Effector memory CD8-positive, alpha-beta T cell (primary cell): ENCODE data around the gene TNFSF11.

Experiments
- ATAC-seq: fragments of 150-1000 bp; cut with Tn5 transposase; replicated peaks from 2 replicates; pipeline ENCODE4 v1.10.0; 2021; ENCODE audit warnings: mild to moderate bottlenecking, moderate library complexity
- DNase-seq, 3 experiments: peaks; one replicate each; pipeline ENCODE4 v3.0.0; 2021
- H3K27ac Mint-ChIP-seq, 2 donors: one replicate each; pipeline ENCODE4 v1.8.0; 2022; ENCODE audit warnings: mild to moderate bottlenecking in 2 of 2, mixed read lengths in 2 of 2, moderate library complexity in 2 of 2
- H3K27me3 Mint-ChIP-seq, 2 donors: one replicate each; pipeline ENCODE4 v1.8.0; 2022; ENCODE audit warnings: mixed read lengths in 2 of 2
- H3K36me3 Mint-ChIP-seq: one replicate; pipeline ENCODE4 v1.8.0; 2022; ENCODE audit warnings: mild to moderate bottlenecking, moderate library complexity, mixed read lengths; ENCODE audit not compliant: insufficient read depth
- H3K4me1 Mint-ChIP-seq, 2 donors: one replicate each; pipeline ENCODE4 v1.8.0; 2022; ENCODE audit warnings: low read depth in 2 of 2, mixed read lengths in 2 of 2
- H3K4me3 Mint-ChIP-seq, 2 donors: one replicate each; pipeline ENCODE4 v1.8.0; 2022; ENCODE audit warnings: mild to moderate bottlenecking in 2 of 2, mixed read lengths in 2 of 2, moderate library complexity in 2 of 2
- H3K9me3 Mint-ChIP-seq, 2 donors: one replicate each; pipeline ENCODE4 v1.8.0; 2022; ENCODE audit warnings: mixed read lengths in 2 of 2

TNFSF11 gene

GRCh38 chr13:42574435-42575311, 721 bp downstream of the TNFSF11 start:
- Mint-ChIP-seq H3K27me3 (peaks cover 59 to 70% of the 10 kb centered on the region in 2 donors), H3K4me1 (peaks cover 11 to 12% of the 10 kb centered on the region in 2 donors), H3K4me3 (peak overlapping the region; percentile 82 to 83), H3K27ac (no peak overlapping the region), H3K36me3 (no peaks in the 10 kb centered on the region), H3K9me3 (no peaks in the 10 kb centered on the region)
- ATAC-seq = peak; percentile 55
- DNase-seq = peak in 1 of 3 experiments; percentile 6

GRCh38 chr13:42575938-42576337, 2.0 kb downstream of the TNFSF11 start:
- H3K27ac Mint-ChIP-seq = no peak overlapping the region
- no peaks in the 10 kb centered on the region for H3K36me3 Mint-ChIP-seq
- H3K4me1 Mint-ChIP-seq = peaks cover 11 to 12% of the 10 kb centered on the region in 2 donors
- H3K9me3 Mint-ChIP-seq = no peaks in the 10 kb centered on the region
- DNase-seq (no peak), ATAC-seq (no peak)
- H3K4me3 Mint-ChIP-seq = no peak overlapping the region
- peaks cover 62 to 72% of the 10 kb centered on the region in 2 donors for H3K27me3 Mint-ChIP-seq

- H3K4me1 Mint-ChIP-seq = peaks cover 11 to 12% of the 10 kb centered on the region in 2 donors
- H3K9me3 Mint-ChIP-seq = no peaks in the 10 kb centered on the region
- DNase-seq = no peak
- no peak overlapping the region for H3K27ac Mint-ChIP-seq
- H3K27me3 Mint-ChIP-seq = peaks cover 59 to 67% of the 10 kb centered on the region in 2 donors
- no peaks in the 10 kb centered on the region for H3K36me3 Mint-ChIP-seq
- no peak overlapping the region for H3K4me3 Mint-ChIP-seq
- no peak for ATAC-seq
Measured at GRCh38 chr13:42577538-42577937, 3.6 kb downstream of the TNFSF11 start.

- Mint-ChIP-seq H3K27ac (no peak overlapping the region), H3K4me3 (no peak overlapping the region), H3K4me1 (no peaks in the 10 kb centered on the region), H3K36me3 (no peaks in the 10 kb centered on the region), H3K27me3 (peaks cover 41 to 44% of the 10 kb centered on the region in 2 donors), H3K9me3 (no peaks in the 10 kb centered on the region)
- ATAC-seq (no peak), DNase-seq (no peak)
Measured at GRCh38 chr13:42580644-42581043, 6.7 kb downstream of the TNFSF11 start.

- no peaks in the 10 kb centered on the region for H3K4me1 Mint-ChIP-seq
- peaks cover 33 to 36% of the 10 kb centered on the region in 2 donors for H3K27me3 Mint-ChIP-seq
- H3K4me3 Mint-ChIP-seq = no peak overlapping the region
- DNase-seq = no peak
- no peak for ATAC-seq
- H3K27ac Mint-ChIP-seq = no peak overlapping the region
- H3K36me3 Mint-ChIP-seq = no peaks in the 10 kb centered on the region
- no peaks in the 10 kb centered on the region for H3K9me3 Mint-ChIP-seq
Measured at GRCh38 chr13:42581427-42581826, 7.5 kb downstream of the TNFSF11 start.

GRCh38 chr13:42591602-42592001, 17.6 kb downstream of the TNFSF11 start:
- H3K4me3 Mint-ChIP-seq = no peak overlapping the region
- H3K9me3 Mint-ChIP-seq = no peaks in the 10 kb centered on the region
- no peak overlapping the region for H3K27ac Mint-ChIP-seq
- ATAC-seq (no peak), DNase-seq (no peak)
- H3K27me3 Mint-ChIP-seq = peaks cover 41 to 46% of the 10 kb centered on the region in 2 donors
- no peaks in the 10 kb centered on the region for H3K4me1 Mint-ChIP-seq
- no peaks in the 10 kb centered on the region for H3K36me3 Mint-ChIP-seq

GRCh38 chr13:42592915-42593900, 19.3 kb downstream of the TNFSF11 start:
- H3K36me3 Mint-ChIP-seq = no peaks in the 10 kb centered on the region
- H3K9me3 Mint-ChIP-seq = no peaks in the 10 kb centered on the region
- H3K27ac Mint-ChIP-seq = peak overlapping the region in 1 of 2 donors; percentile 6
- H3K27me3 Mint-ChIP-seq = peaks cover 36 to 49% of the 10 kb centered on the region in 2 donors
- no peak overlapping the region for H3K4me3 Mint-ChIP-seq
- ATAC-seq (no peak), DNase-seq (no peak)
- H3K4me1 Mint-ChIP-seq = no peaks in the 10 kb centered on the region

GRCh38 chr13:42594481-42595252, 20.7 kb downstream of the TNFSF11 start:
- Mint-ChIP-seq H3K27ac (no peak overlapping the region), H3K4me3 (no peak overlapping the region), H3K9me3 (no peaks in the 10 kb centered on the region), H3K27me3 (peaks cover 44 to 54% of the 10 kb centered on the region in 2 donors), H3K4me1 (no peaks in the 10 kb centered on the region), H3K36me3 (no peaks in the 10 kb centered on the region)
- peak; percentile 39 for ATAC-seq
- DNase-seq = peak; percentile 21 to 26 (median 26)

GRCh38 chr13:42595253-42595571, 21.3 kb downstream of the TNFSF11 start:
- Mint-ChIP-seq H3K4me3 (no peak overlapping the region), H3K4me1 (no peaks in the 10 kb centered on the region), H3K27me3 (peaks cover 48 to 51% of the 10 kb centered on the region in 2 donors), H3K27ac (no peak overlapping the region), H3K9me3 (no peaks in the 10 kb centered on the region), H3K36me3 (no peaks in the 10 kb centered on the region)
- no peak for DNase-seq
- no peak for ATAC-seq

- Mint-ChIP-seq H3K9me3 (no peaks in the 10 kb centered on the region), H3K27me3 (peaks cover 34% of the 10 kb centered on the region in 2 donors), H3K27ac (no peak overlapping the region), H3K4me1 (no peaks in the 10 kb centered on the region), H3K4me3 (no peak overlapping the region), H3K36me3 (no peaks in the 10 kb centered on the region)
- DNase-seq = no peak
- no peak for ATAC-seq
Measured at GRCh38 chr13:42597505-42597904, 23.6 kb downstream of the TNFSF11 start.

- no peak overlapping the region for H3K27ac Mint-ChIP-seq
- DNase-seq (no peak), ATAC-seq (no peak)
Measured at GRCh38 chr13:42600943-42601342, 27.0 kb downstream of the TNFSF11 start.

GRCh38 chr13:42602906-42603305, 29.0 kb downstream of the TNFSF11 start:
- ATAC-seq (no peak), DNase-seq (no peak)
- Mint-ChIP-seq H3K4me3 (no peak overlapping the region), H3K27ac (no peak overlapping the region), H3K27me3 (peaks cover 26 to 39% of the 10 kb centered on the region in 2 donors), H3K9me3 (no peaks in the 10 kb centered on the region), H3K4me1 (no peaks in the 10 kb centered on the region), H3K36me3 (peaks cover 2% of the 10 kb centered on the region)

More at GRCh38 chr13:42600943-42601342, 27.0 kb downstream of the TNFSF11 start:
- H3K4me1 Mint-ChIP-seq = no peaks in the 10 kb centered on the region
- H3K27me3 Mint-ChIP-seq = peaks cover 21 to 32% of the 10 kb centered on the region in 2 donors
- H3K36me3 Mint-ChIP-seq = peaks cover 2% of the 10 kb centered on the region
- no peak overlapping the region for H3K4me3 Mint-ChIP-seq
- H3K9me3 Mint-ChIP-seq = no peaks in the 10 kb centered on the region

- no peaks in the 10 kb centered on the region for H3K4me1 Mint-ChIP-seq
- peaks cover 24 to 35% of the 10 kb centered on the region in 2 donors for H3K27me3 Mint-ChIP-seq
- DNase-seq (no peak), ATAC-seq (no peak)
- no peak overlapping the region for H3K27ac Mint-ChIP-seq
- H3K4me3 Mint-ChIP-seq = no peak overlapping the region
- peaks cover 2% of the 10 kb centered on the region for H3K36me3 Mint-ChIP-seq
- H3K9me3 Mint-ChIP-seq = no peaks in the 10 kb centered on the region
Measured at GRCh38 chr13:42603571-42603970, 29.6 kb downstream of the TNFSF11 start.
